Activated CD8-positive, alpha-beta memory T cell treated with anti-CD3 and anti-CD28 coated beads, Interleukin-2, amount 50 U/mL, for 1 hour (primary cell): ENCODE results near the gene CDK18.
A peak's percentile ranks its signal among the peaks of the same experiment; 100 is the strongest.
"Not testable (repeated sequence)": the region's sequence is repeated elsewhere in the genome, so short reads cannot be mapped to it uniquely, and the experiment has no call there.

Source experiments
- DNase-seq: peaks from one replicate; pipeline ENCODE4 v3.0.0-alpha.2; 2020; ENCODE audit errors: extremely low read depth

The CDK18 gene

GRCh38 chr1:205481218-205481617 lies 23.3 kb upstream of the CDK18 start:
- DNase-seq: no peak

DNA sequence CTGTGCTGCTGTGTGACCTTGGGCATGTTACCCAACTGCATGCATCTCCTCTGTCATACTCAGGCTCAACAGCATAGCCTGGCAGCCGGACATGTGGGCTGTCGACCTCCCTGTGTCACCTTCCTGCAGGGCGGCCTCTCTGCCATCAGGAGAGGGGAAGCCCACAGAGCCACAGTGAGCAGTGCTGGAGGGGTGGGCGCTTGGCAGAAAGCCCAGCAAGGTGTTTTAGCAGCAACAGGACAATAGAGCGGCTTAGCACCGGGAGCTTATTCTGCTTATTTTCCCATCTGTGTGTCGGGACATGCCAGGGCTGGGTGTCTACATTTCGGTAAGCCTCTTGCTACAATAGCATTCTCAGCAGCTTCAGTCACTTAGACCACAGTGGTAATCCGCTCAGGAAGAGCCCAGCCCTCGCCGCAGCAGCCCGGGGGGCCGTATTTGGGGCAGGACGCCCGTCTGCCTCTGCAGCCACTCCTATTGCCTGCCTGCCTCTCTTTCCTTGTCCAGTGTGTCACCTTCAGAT lies 22.8 kb upstream of the CDK18 start:
- DNase-seq: no peak

DNA sequence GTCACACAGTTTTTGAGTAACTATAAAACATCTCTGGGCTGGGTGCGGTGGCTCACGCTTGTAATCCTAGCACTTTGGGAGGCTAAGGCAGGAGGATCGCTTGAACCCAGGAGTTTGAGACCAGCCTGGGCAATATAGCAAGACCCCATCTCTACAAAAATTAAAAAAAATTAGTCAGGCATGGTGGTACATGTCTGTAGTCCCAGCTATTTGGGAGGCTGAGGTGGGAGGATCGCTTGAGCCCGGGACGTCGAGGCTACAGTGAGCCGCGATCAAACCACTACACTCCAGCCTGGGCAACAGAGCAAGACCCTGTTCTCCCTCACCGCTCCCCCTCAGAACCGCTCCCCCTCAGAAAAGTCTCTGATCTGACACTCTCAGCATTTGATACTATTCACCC lies 21.9 kb upstream of the CDK18 start:
- DNase-seq: not testable (repeated sequence)

DNA sequence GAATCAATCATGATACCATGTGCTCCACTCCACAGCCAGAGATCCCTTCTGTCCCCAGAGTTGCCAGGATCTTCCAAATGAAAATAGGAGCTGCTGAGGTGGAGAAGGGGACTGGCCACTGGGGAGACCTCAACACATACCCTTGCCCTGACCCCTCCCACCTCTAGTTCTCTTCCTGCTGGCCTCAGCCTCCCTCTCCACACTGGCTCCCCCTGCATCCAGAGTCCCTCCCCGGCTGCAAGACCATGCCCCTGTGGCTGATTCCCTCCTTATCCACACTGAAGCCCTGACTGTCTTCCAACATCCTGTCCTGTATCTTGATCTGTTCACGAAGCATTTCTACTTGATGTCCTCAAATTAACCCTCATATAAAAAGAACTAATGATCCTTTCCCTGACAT lies 21.1 kb upstream of the CDK18 start:
- no peak for DNase-seq

DNA sequence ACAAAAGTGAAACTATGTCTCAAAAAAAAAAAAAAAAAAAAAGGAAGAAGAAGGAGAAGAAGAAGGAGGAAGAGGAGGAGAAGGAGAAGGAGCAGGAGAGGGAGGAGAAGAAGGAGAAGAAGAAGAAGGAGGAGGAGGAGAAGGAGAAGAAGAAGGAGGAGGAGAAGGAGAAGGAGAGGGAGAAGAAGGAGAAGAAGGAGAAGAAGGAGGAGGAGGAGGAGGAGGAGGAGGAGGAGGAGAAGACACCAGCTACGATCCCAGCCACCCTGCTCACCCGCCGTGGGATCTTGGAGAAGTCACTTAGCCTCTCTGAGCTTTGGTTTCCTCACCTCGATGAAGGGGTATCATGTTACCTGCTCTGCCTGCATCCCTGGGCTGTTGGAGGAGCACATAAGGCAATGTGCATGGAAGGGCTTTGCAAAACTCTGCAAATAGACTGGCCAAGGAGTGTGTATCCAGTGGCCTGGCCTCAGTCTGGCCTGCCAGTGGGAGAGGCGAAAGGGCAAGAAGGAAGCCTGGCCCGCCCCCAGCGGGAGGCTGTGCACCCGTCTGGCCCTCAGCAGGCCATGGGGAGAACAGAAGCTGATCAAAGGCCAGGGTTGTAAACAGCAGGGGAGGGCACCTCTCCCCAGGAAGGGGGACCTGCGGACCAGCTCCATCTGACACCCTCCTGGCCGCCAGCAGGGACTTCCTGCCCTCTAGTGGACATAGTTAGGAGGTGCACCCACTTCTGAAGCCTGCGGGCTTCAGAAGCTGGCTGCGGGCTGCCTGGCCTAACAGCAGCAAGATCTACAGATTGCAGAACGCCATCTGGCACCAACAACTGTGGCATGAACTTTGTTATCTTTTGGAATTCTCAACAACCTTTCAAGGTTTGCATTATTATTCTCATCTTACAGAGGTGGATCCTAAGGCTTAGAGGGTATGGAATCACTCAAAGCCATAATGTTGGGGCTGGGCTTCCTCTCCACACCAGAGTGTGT lies 19.2 kb upstream of the CDK18 start:
- peak; percentile 39 for DNase-seq

DNA sequence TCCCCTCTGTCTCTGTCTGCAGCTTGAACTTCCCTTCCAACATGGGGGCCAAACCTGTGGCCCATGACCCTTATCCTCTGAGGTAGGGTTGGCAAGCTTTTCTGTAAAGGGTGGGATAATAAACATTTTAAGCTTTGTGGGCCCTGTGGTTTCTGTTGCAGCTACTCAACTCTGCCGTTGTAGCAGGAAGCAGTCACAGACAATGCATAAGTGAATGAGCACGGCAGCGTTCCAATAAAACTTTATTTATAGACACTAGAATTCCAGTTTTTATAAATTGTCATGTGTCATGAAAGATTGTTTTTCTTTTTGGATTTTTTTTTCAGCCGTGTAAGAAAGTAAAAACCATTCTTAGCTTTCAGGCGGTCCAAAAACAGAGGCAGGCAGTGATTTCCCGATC lies 18.2 kb upstream of the CDK18 start:
- no peak for DNase-seq

GRCh38 chr1:205488074-205488723 lies 16.3 kb upstream of the CDK18 start:
- no peak for DNase-seq

GRCh38 chr1:205491794-205492193 lies 12.7 kb upstream of the CDK18 start:
- no peak for DNase-seq

GRCh38 chr1:205492201-205492667 lies 12.2 kb upstream of the CDK18 start:
- DNase-seq: no peak

DNA sequence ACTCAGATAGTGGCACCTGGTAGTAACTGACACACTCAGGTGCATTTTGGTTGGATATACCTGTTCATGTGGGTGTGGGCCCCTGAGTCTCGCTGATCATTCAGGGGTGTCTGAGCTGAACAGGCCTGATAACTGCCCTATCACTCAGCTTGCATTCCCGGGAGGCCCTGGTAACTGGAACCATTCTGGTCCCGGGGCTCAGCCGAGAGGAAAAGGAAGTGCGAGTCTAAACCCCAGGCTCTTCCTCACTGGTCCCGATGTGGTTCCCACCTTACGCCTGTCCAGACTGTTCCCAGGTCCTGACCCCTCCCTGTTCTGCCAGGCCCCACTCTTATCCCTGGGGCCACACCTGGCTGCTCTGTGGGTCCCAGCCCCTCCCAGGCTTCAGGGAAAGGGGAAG lies 11.7 kb upstream of the CDK18 start:
- DNase-seq: no peak

DNA sequence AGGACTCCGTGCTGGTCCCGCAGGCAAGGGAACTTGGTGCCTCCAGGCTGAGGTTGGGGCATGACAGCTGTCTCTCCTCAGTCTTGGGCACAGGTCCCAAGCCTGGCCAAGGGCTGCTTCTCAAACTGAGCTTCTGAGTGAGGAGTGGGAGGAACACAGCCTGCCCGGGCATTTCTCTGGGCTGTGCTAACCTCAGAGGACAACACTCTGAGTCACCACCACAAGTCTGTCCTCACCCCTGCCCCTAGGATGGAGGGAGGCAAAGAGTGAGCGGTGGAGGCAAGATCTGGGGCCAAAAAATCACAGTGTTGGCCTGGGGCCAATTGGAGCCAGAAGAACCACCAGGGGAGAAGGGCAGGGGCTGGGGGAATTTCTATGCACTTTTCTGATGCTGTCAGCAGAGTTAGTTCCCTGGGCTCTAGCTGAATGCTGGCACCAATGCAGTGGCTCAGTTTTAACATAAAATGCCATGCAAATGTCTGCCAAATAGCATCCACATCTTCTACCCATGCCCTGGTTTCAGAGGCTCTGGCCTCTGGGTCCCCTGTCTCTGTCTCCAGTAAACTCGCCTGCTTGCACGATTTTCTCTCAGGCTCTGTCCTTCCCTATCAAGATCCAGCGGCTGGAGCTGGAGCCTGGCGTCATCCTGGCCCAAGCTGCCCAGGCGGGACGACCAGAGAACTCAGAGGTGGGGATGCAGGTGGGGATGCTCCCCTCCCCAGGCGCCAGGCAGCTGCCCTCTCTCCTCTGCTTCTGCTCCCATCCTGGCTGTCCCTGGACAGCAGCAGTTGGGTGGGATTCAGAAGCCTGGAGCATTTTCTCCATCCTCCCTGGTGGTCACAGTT lies 11.0 kb upstream of the CDK18 start:
- no peak for DNase-seq

DNA sequence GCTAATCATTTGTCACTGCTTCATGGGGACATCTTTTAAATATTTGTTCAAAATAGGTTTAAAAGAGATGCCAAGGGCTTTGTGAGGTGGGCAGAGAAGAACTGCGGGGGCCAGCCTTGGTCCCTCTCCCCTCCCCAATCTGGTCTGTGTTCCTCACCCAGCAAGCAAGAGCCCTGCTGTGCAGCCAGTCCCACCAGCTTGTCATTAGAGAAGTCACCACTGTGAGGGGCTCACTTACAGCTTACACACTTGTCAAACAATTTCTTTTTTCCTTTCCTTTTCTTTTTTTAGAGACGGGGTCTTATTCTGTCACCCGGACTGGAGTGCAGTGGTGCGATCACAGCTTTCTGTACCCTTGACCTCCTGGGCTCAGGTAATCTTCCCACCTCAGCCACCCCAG lies 10.4 kb upstream of the CDK18 start:
- DNase-seq: no peak

GRCh38 chr1:205495237-205495823 lies 9.1 kb upstream of the CDK18 start:
- DNase-seq: no peak

DNA sequence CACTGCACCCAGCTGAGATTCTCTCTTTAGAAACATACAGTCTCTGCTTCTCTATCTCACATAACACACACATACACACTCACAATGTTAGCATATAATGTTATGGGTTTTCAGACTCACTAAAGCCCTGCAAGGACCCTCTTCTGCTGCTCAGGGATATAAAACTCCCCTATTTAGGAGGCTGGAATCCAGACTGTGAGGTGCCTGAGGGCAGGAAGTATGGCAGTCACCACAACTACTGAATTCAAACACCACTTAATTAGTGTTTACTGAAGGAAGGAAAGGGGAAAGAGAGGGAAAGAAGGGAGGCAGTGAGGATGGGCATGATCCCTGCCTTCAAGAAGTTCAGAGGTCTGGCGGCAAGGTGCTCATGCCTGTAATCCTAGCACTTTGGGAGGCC lies 7.8 kb upstream of the CDK18 start:
- no peak for DNase-seq

DNA sequence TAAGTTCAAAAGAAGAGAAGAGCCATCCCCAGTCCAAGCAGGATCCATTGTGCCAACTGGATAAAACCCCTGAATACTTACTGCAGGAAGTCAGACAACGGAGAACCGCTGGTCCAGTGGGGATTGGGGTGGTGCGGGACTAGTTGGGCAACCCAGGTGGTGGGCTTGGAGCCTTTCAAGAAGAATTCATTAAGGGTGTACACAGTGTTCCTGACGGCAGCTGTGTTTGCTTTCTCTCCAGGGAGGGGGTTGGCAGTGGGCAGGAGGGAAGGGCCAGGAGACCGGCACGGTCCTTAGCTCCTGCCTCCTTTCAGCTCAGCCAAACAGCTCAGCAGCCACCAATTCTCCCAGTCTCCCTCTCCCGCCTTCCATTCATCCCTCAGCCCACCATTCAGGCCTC lies 7.1 kb upstream of the CDK18 start:
- DNase-seq: no peak

DNA sequence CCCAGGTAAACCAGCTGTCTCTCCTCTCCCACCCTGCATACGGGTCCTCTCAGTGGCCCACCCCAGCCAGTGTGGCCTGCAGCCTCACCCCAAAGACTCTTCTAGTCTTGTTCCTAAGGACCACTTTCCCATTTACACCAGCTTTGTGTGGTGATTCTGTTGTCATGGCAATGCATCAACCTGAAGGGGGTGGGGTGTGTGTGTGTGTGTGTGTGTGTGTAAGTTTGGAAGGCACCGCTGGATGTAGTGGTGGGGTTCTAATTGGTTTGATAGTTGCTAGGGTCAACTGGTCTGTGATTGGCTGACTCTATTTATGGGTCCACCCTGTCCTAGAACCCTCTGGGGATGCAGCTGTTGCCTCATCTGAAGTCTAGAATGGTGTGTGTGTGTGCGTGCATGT lies 4.7 kb upstream of the CDK18 start:
- DNase-seq: no peak

- no peak for DNase-seq
These were observed 3.9 kb upstream of the CDK18 start for GRCh38 chr1:205500240-205501233.

- no peak for DNase-seq
These were observed 2.2 kb upstream of the CDK18 start for GRCh38 chr1:205502111-205502810.

DNA sequence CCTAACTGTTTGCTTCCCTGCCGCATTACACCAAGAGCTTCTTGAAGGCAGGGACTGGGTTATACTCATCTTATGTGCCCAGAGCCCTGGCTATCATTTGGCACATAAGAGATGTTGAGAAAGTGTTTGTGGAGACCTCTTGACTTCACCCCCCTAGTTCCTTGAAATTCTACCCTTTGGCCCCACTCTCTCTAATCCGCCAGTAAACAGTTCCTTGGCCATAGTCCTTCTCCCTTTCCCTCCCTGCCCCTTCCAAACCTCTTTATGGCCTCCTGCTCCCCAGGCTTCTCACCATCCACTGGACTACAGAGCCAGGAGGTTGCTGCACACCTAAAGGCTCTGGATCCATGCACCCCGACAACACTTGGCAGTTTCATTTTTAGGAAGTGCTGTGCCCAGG lies 1.5 kb upstream of the CDK18 start:
- DNase-seq: no peak
